Activated naive CD8-positive, alpha-beta T cell (primary cell): Measurements from ENCODE around the gene FAM241A.
A peak's percentile ranks its signal among the peaks of the same experiment; 100 is the strongest.
"Not testable (repeated sequence)": the region's sequence is repeated elsewhere in the genome, so short reads cannot be mapped to it uniquely, and the experiment has no call there.

ENCODE experiments used
- H3K27ac Mint-ChIP-seq: one replicate; pipeline ENCODE4 v1.8.0; 2021; ENCODE audit warnings: mixed read lengths
- H3K27me3 Mint-ChIP-seq: one replicate; pipeline ENCODE4 v1.8.0; 2021; ENCODE audit warnings: mixed read lengths
- H3K36me3 Mint-ChIP-seq: one replicate; pipeline ENCODE4 v1.8.0; 2021; ENCODE audit warnings: mixed read lengths
- H3K4me1 Mint-ChIP-seq: one replicate; pipeline ENCODE4 v1.8.0; 2021; ENCODE audit warnings: low read depth, mixed read lengths
- H3K4me3 Mint-ChIP-seq: one replicate; pipeline ENCODE4 v1.8.0; 2021; ENCODE audit warnings: mild to moderate bottlenecking, mixed read lengths
- H3K9me3 Mint-ChIP-seq: one replicate; pipeline ENCODE4 v1.8.0; 2021; ENCODE audit warnings: low read depth, mixed read lengths

Gene FAM241A

GRCh38 chr4:112208137-112209095 lies 63.2 kb downstream of the FAM241A start:
- not testable (repeated sequence) for H3K36me3 Mint-ChIP-seq, H3K4me1 Mint-ChIP-seq, H3K27me3 Mint-ChIP-seq, H3K9me3 Mint-ChIP-seq, H3K4me3 Mint-ChIP-seq, H3K27ac Mint-ChIP-seq

GRCh38 chr4:112210777-112211176 lies 65.5 kb downstream of the FAM241A start:
- peaks cover 4% of the 10 kb centered on the region for H3K4me1 Mint-ChIP-seq
- no peak overlapping the region for H3K27ac Mint-ChIP-seq
- no peaks in the 10 kb centered on the region for H3K36me3 Mint-ChIP-seq
- no peak overlapping the region for H3K4me3 Mint-ChIP-seq
- H3K9me3 Mint-ChIP-seq, result no peaks in the 10 kb centered on the region
- no peaks in the 10 kb centered on the region for H3K27me3 Mint-ChIP-seq

- Mint-ChIP-seq H3K4me1 (peaks cover 4% of the 10 kb centered on the region), H3K27ac (no peak overlapping the region)
These were observed 67.8 kb downstream of the FAM241A start for GRCh38 chr4:112213091-112213490.

GRCh38 chr4:112213856-112214255 lies 68.6 kb downstream of the FAM241A start:
- Mint-ChIP-seq H3K27ac (no peak overlapping the region), H3K4me1 (peaks cover 4% of the 10 kb centered on the region), H3K36me3 (no peaks in the 10 kb centered on the region)

More at GRCh38 chr4:112213091-112213490, 67.8 kb downstream of the FAM241A start:
- Mint-ChIP-seq H3K36me3 (no peaks in the 10 kb centered on the region), H3K27me3 (no peaks in the 10 kb centered on the region), H3K9me3 (no peaks in the 10 kb centered on the region), H3K4me3 (no peak overlapping the region)

GRCh38 chr4:112214390-112215264 lies 69.4 kb downstream of the FAM241A start:
- H3K9me3 Mint-ChIP-seq, result no peaks in the 10 kb centered on the region
- no peak overlapping the region for H3K4me3 Mint-ChIP-seq
- no peaks in the 10 kb centered on the region for H3K27me3 Mint-ChIP-seq
- no peaks in the 10 kb centered on the region for H3K36me3 Mint-ChIP-seq
- no peak overlapping the region for H3K27ac Mint-ChIP-seq
- H3K4me1 Mint-ChIP-seq, result peaks cover 4% of the 10 kb centered on the region

More at GRCh38 chr4:112213856-112214255, 68.6 kb downstream of the FAM241A start:
- H3K27me3 Mint-ChIP-seq, result no peaks in the 10 kb centered on the region
- no peaks in the 10 kb centered on the region for H3K9me3 Mint-ChIP-seq
- H3K4me3 Mint-ChIP-seq, result no peak overlapping the region

GRCh38 chr4:112219826-112220366 lies 74.6 kb downstream of the FAM241A start:
- H3K36me3 Mint-ChIP-seq, result no peaks in the 10 kb centered on the region
- H3K4me1 Mint-ChIP-seq, result peaks cover 4% of the 10 kb centered on the region
- H3K27ac Mint-ChIP-seq, result no peak overlapping the region
- H3K9me3 Mint-ChIP-seq, result no peaks in the 10 kb centered on the region
- H3K4me3 Mint-ChIP-seq, result no peak overlapping the region
- H3K27me3 Mint-ChIP-seq, result no peaks in the 10 kb centered on the region

GRCh38 chr4:112222219-112222955 lies 77.1 kb downstream of the FAM241A start:
- H3K9me3 Mint-ChIP-seq, result no peaks in the 10 kb centered on the region
- peaks cover 4% of the 10 kb centered on the region for H3K4me1 Mint-ChIP-seq
- H3K36me3 Mint-ChIP-seq, result no peaks in the 10 kb centered on the region
- H3K27ac Mint-ChIP-seq, result no peak overlapping the region
- no peak overlapping the region for H3K4me3 Mint-ChIP-seq
- peaks cover 1% of the 10 kb centered on the region for H3K27me3 Mint-ChIP-seq

- H3K36me3 Mint-ChIP-seq, result no peaks in the 10 kb centered on the region
- peaks cover 5% of the 10 kb centered on the region for H3K4me1 Mint-ChIP-seq
- H3K9me3 Mint-ChIP-seq, result no peaks in the 10 kb centered on the region
- no peak overlapping the region for H3K4me3 Mint-ChIP-seq
- H3K27ac Mint-ChIP-seq, result no peak overlapping the region
- H3K27me3 Mint-ChIP-seq, result peaks cover 1% of the 10 kb centered on the region
These were observed 79.9 kb downstream of the FAM241A start for GRCh38 chr4:112225157-112225556.

GRCh38 chr4:112230879-112231778 lies 85.9 kb downstream of the FAM241A start:
- H3K27me3 Mint-ChIP-seq, result peaks cover 1% of the 10 kb centered on the region
- H3K4me3 Mint-ChIP-seq, result peak overlapping the region; percentile 97
- H3K9me3 Mint-ChIP-seq, result no peaks in the 10 kb centered on the region
- peaks cover 41% of the 10 kb centered on the region for H3K4me1 Mint-ChIP-seq
- H3K36me3 Mint-ChIP-seq, result no peaks in the 10 kb centered on the region
- peak overlapping the region; percentile 99 for H3K27ac Mint-ChIP-seq

- H3K4me1 Mint-ChIP-seq, result peaks cover 43% of the 10 kb centered on the region
- H3K27me3 Mint-ChIP-seq, result peaks cover under 1% of the 10 kb centered on the region
- H3K9me3 Mint-ChIP-seq, result no peaks in the 10 kb centered on the region
- H3K4me3 Mint-ChIP-seq, result peak within 1 kb of the TSS; percentile 97
- H3K36me3 Mint-ChIP-seq, result peaks cover 2% of the 10 kb centered on the region
- H3K27ac Mint-ChIP-seq, result peak within 1 kb of the TSS; percentile 99
These were observed 86.8 kb downstream of the FAM241A start, which contains the start of gene AP1AR for GRCh38 chr4:112231779-112232713. Gene AP1AR, plus strand, starts transcription at chr4:112231787. Its CDS starts 305 bp downstream, at chr4:112232092.

GRCh38 chr4:112234952-112235609 lies 89.8 kb downstream of the FAM241A start:
- H3K4me1 Mint-ChIP-seq, result peaks cover 61% of the 10 kb centered on the region
- no peaks in the 10 kb centered on the region for H3K9me3 Mint-ChIP-seq
- no peaks in the 10 kb centered on the region for H3K27me3 Mint-ChIP-seq
- no peak overlapping the region for H3K27ac Mint-ChIP-seq
- no peak overlapping the region for H3K4me3 Mint-ChIP-seq
- H3K36me3 Mint-ChIP-seq, result peaks cover 9% of the 10 kb centered on the region

- H3K4me1 Mint-ChIP-seq, result peaks cover 62% of the 10 kb centered on the region
- H3K27me3 Mint-ChIP-seq, result no peaks in the 10 kb centered on the region
- H3K36me3 Mint-ChIP-seq, result peaks cover 9% of the 10 kb centered on the region
- H3K4me3 Mint-ChIP-seq, result no peak overlapping the region
- H3K27ac Mint-ChIP-seq, result no peak overlapping the region
- H3K9me3 Mint-ChIP-seq, result no peaks in the 10 kb centered on the region
These were observed 90.8 kb downstream of the FAM241A start for GRCh38 chr4:112236040-112236439.
